IPS-NIHi11 (cell line): ENCODE results near the gene NACA.

Source experiments
- DNase-seq: peaks from one replicate; pipeline ENCODE4 v3.0.0; 2012; ENCODE audit warnings: mixed read lengths, low spot score

The NACA gene

GRCh38 chr12:56687223-56688128 lies 37.6 kb downstream of the NACA start:
- no peak for DNase-seq

- no peak for DNase-seq
Observed at GRCh38 chr12:56684745-56685359, 40.2 kb downstream of the NACA start.

GRCh38 chr12:56682323-56682722 lies 42.8 kb downstream of the NACA start:
- no peak for DNase-seq

GRCh38 chr12:56679883-56680575 lies 45.1 kb downstream of the NACA start:
- no peak for DNase-seq

GRCh38 chr12:56678852-56679251 lies 46.2 kb downstream of the NACA start:
- DNase-seq: no peak

DNA sequence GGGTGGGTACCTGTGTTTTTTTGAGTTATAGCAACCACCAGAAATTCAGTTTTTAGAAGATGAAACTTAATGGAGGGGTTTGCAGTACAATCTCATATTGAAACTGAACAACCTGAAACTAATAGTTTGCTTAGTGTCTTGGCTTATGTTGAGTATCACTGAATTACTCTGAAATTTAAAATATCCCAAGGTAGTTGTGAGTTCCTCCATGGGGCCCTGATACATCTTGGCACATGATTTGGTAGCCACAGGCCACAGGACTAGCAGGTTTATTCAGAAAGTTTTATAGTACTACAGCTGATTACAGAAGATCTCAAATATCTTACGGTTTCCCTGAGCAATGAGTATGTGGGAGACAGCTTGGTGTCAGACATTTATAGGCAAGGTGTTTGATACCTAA lies 47.4 kb downstream of the NACA start:
- no peak for DNase-seq

DNA sequence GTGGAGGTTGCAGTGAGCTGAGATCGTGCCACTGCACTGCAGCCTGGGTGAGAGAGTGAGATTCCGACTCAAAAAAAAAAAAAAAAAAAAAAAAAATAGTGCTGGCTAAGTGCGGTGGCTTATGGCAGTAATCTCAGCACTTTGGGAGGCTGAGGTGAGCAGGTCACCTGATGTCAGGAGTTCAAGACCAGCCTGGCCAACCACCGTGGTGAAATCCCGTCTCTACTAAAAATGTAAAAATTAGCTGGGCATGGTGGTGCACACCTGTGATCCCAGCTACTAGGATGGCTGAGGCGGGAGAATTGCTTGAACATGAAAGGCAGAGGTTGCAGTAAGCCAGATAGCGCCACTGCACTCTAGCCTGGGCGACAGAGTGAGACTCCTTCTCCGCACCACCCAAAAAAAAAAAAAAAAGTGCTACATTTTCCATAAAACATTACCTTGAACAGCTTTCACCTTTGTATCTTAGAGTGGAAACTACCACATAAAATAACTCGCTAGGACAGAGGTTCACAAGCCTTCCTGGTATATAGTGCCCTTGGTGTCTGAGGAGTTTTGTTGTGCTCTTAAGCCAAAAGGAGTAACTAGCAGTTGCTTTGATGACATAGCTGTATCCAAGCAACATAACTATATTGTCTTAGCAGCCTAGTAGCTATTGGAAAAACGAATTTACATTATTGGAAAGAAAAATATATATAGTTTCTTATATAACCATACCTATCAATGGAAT lies 48.1 kb downstream of the NACA start:
- no peak for DNase-seq

GRCh38 chr12:56671608-56672007 lies 53.5 kb downstream of the NACA start:
- no peak for DNase-seq

DNA sequence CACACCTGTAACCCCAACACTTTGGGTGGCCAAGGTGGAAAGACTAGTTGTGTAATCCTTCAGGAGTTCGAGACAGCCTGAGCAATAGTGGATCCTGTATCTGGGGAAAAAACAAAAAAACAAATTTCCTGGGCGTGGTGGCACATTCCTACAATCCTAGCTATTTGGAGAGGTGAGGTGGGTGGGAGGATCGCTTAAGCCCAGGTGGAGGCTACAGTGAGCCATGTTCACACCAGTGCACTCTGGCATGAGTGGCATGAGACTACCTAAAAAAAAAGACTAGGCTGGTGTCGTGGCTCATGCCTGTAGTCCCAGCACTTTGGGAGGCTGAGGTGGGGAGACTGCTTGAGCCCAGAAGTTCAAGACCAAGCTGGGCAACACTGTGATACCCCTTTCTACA lies 54.3 kb downstream of the NACA start:
- no peak for DNase-seq

- no peak for DNase-seq
Observed at GRCh38 chr12:56668197-56668457, 57.0 kb downstream of the NACA start.
